Stimulated activated CD8-positive, alpha-beta memory T cell treated with anti-CD3 and anti-CD28 coated beads, Interleukin-4, amount 100 ng/mL, for 4 hours (primary cell): Measurements from ENCODE around the gene RPL22L1.
"Not testable (repeated sequence)": the region's sequence is repeated elsewhere in the genome, so short reads cannot be mapped to it uniquely, and the experiment has no call there.

Source experiments
- DNase-seq, 2 donors: peaks; one replicate each; pipeline ENCODE4 v3.0.0-alpha.2; 2020; ENCODE audit warnings: low read depth in 2 of 2, low spot score in 1 of 2

RPL22L1 gene

DNA sequence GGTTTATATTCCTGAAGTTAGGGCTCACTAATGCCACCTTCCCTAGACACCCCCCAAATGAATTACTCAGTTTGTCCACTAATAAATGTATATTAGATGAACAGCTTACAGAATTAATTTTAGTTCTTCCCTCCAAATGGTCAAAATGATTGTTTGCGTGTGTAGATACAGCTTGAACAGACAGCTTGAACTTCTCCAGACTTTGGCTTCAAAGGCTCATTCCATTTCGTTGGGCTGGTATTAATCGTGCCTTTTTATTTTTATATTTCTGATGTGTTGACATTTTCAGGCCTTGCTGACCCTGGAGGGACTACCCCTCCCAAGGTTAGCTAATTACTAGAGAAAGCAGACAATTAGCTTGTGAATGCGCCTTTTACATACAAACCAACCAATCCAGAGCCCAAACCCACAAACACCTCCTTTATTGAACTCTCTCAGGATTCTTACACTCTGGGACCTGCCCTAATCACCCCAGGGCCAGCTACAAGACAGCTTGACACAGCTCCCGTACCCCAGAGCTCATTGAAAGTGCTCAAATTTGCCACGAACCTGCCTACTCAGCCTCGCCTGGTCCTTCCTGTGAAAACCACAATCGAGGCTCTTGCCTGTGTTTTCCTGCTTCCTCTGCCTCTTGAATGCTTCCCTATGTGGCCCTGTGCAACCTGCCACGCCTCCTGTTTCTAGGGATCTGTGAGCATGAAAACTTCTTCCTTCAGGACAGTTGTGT is 40.3 kb downstream of the RPL22L1 start:
- DNase-seq, result no peak

DNA sequence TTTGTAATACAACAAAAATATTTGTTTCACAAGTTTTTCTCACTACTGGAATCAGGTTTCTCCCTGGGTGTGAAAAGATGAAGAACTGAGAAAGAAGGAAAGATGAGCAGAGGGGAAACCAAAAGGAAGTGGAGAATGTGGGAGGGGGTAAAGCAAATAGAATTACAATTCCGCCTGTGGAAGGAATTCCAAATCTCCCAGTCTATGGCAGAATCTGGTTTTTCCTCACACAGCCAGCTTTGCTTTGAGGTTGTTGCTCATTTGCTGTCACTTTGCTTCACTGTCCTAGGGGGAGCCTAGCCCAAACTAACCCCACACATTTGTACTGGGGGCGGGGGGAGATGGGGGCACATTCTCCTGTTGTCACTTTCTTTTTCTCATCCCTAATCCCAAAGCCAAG is 43.9 kb downstream of the RPL22L1 start:
- DNase-seq, result no peak

DNA sequence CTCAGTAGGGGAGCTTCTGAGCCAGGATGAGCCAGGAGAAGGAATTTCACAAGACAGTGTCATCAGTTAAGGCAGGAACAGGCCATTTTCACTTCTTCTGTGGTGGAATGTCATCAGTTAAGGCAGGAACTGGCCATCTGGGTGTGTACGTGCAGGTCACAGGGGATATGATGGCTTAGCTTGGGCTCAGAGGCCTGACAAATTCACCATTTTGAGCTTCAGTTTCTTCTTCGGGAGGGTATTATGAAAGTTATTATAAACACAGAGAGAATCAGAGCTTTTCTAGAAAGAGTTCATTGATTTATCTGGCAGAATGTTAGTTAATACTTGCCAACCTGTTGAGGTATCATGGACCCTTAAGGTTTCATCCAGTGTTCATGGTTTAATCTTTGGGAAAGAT is 46.4 kb downstream of the RPL22L1 start:
- DNase-seq, result not testable (repeated sequence)

DNA sequence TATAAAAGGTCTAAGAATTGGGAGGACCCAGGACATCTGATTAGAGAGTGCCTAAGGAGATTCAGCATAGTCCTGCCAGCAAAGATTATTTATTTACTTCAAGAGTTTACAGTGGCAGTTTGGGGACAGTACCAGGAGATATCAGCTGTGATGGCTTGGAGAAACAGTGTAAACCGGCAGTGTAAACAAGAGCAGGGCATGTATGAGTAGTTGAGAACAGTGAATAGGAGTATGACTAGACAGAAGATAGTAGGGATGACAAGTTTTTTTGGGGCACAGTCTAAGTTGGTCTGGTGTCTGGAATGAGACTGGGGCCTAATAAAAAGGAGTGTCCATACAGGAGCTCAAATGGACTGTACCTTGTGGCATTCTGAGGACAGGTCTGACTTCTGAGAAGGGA is 51.7 kb downstream of the RPL22L1 start:
- not testable (repeated sequence) for DNase-seq

DNA sequence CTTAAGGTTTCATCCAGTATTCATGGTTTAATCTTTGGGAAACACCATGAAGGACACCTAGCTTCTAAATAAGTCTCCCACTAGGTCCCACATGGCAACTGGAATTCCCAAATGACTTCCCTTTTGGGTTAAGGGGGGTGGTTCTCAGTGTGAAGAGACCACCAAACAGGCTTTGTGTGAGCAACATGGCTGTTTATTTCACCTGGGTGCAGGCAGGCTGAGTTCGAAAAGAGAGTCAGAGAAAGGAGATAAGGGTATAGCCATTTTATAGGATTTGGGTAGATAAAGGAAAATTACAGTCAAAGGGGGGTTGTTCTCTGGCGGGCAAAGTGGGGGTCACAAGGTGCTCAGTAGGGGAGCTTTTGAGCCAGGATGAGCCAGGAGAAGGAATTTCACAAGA is 52.5 kb downstream of the RPL22L1 start:
- not testable (repeated sequence) for DNase-seq

DNA sequence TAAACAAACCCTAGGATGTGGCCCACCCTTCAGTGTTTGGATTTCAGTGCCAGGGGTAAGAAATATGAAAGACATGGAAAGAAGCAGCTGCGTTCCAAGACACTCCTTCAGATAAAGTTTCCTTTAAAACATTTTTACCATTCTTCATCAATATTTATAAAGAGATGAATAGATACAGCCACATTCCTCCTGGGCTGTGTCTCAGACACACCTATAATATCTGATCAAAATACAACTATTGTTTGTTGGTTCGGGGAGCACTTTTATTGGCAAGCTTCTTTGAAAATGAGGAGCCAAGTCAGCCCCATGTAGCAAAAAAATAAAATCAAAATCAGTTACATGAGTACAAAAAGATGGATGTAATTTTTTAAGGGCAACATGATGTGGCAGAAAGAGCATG is 53.2 kb downstream of the RPL22L1 start:
- no peak for DNase-seq

DNA sequence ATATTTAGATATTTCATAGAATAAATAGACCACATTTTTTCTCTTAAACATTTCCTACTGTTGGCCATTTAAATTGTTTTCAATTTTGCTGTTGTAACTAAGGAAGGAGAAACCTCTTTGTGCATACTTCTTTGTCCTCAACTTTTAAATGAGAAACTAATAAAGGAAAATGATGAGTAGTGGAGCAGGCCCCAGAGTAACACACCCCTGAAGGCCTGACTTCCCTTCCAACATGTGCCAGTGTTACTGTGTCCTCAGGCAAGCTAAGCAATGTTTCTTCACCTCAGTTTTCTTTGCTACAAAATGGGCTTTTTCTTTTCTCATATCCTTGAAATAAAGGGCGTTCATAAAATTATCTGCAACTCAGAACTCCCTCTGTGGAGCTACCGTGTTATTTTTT is 53.7 kb downstream of the RPL22L1 start:
- DNase-seq, result no peak

DNA sequence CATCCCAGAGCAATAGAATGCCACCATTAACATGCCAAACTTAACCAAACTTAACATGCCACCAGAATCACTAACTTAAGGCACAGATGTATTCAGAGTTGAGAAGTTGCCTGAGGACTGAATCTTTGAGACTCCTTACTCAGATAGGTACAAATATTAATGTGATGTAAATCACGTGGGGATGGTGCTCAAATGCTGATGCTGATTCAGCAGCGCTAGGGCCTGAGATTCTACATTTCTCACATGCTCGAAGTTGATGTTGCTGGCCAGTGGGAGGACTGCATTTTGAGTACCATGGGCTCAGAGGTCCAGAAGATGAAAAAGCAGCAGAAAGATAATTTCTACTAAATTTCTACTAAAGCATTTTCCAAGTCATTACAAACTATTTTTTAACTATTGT is 54.1 kb downstream of the RPL22L1 start:
- DNase-seq, result no peak

DNA sequence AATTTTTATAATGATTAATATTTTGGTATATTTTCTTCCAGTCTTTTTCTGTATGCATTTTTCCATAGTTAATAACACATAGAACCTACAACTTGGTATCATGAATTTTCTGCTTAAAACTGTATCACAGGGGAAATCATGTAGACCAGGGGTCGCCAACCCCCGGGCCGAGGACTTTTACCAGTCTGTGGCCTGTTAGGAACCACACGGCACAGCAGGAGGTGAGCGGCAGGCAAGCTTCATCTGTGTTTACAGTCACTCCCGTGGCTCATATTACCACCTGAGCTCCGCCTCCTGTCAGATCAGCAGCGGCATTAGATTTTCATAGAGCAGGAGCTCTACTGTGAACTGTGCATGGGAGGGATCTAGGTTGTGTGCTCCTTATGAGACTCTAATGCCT is 54.7 kb downstream of the RPL22L1 start:
- DNase-seq, result no peak
